HG03565 (cell line): ENCODE measurements around the gene PPARGC1A.

ENCODE experiments used
- ATAC-seq: cut with Tn5 transposase; IDR thresholded peaks from one replicate; pipeline ENCODE4 v1.9.1; 2021; ENCODE audit warnings: mild to moderate bottlenecking, moderate library complexity; ENCODE audit not compliant: unreplicated experiment

The PPARGC1A gene

GRCh38 chr4:23889814-23890341 is at the start of gene PPARGC1A:
Gene PPARGC1A (minus strand): TSS chr4:23890047. CDS start chr4:23889957, 90 bp downstream.
- no peak for ATAC-seq

GRCh38 chr4:23938796-23939195 is 48.9 kb upstream of the PPARGC1A start:
- no peak for ATAC-seq

- ATAC-seq, result no peak
These were observed 47.3 kb upstream of the PPARGC1A start for GRCh38 chr4:23937173-23937572.

- ATAC-seq, result no peak
These were observed 45.1 kb upstream of the PPARGC1A start for GRCh38 chr4:23934915-23935314.

- ATAC-seq, result no peak
These were observed 44.4 kb upstream of the PPARGC1A start for GRCh38 chr4:23934223-23934622.

GRCh38 chr4:23932901-23933308 is 43.1 kb upstream of the PPARGC1A start:
- ATAC-seq, result no peak

- ATAC-seq, result no peak
These were observed 42.3 kb upstream of the PPARGC1A start for GRCh38 chr4:23932186-23932585.

- no peak for ATAC-seq
These were observed 41.6 kb upstream of the PPARGC1A start for GRCh38 chr4:23931489-23931830.

GRCh38 chr4:23930750-23931488 is 41.1 kb upstream of the PPARGC1A start:
- ATAC-seq, result no peak

GRCh38 chr4:23929248-23929647 is 39.4 kb upstream of the PPARGC1A start:
- no peak for ATAC-seq

GRCh38 chr4:23924556-23924955 is 34.7 kb upstream of the PPARGC1A start:
- no peak for ATAC-seq

- no peak for ATAC-seq
These were observed 34.0 kb upstream of the PPARGC1A start for GRCh38 chr4:23923840-23924239.

- ATAC-seq, result no peak
These were observed 33.3 kb upstream of the PPARGC1A start for GRCh38 chr4:23923141-23923540.

GRCh38 chr4:23922541-23923111 is 32.8 kb upstream of the PPARGC1A start:
- ATAC-seq, result no peak

GRCh38 chr4:23922013-23922412 is 32.2 kb upstream of the PPARGC1A start:
- ATAC-seq, result no peak

- ATAC-seq, result no peak
These were observed 31.6 kb upstream of the PPARGC1A start for GRCh38 chr4:23921447-23921845.

- ATAC-seq, result no peak
These were observed 31.0 kb upstream of the PPARGC1A start for GRCh38 chr4:23920716-23921446.

- ATAC-seq, result no peak
These were observed 30.4 kb upstream of the PPARGC1A start for GRCh38 chr4:23920296-23920695.

- no peak for ATAC-seq
These were observed 26.4 kb upstream of the PPARGC1A start for GRCh38 chr4:23916282-23916681.

GRCh38 chr4:23915459-23916132 is 25.7 kb upstream of the PPARGC1A start:
- ATAC-seq, result no peak
